GM21529 (cell line): ENCODE results near the gene NAP1L1.

ENCODE experiments used
- ATAC-seq: cut with Tn5 transposase; IDR thresholded peaks from one replicate; pipeline ENCODE4 v1.9.1; 2021; ENCODE audit not compliant: unreplicated experiment

NAP1L1 gene

DNA sequence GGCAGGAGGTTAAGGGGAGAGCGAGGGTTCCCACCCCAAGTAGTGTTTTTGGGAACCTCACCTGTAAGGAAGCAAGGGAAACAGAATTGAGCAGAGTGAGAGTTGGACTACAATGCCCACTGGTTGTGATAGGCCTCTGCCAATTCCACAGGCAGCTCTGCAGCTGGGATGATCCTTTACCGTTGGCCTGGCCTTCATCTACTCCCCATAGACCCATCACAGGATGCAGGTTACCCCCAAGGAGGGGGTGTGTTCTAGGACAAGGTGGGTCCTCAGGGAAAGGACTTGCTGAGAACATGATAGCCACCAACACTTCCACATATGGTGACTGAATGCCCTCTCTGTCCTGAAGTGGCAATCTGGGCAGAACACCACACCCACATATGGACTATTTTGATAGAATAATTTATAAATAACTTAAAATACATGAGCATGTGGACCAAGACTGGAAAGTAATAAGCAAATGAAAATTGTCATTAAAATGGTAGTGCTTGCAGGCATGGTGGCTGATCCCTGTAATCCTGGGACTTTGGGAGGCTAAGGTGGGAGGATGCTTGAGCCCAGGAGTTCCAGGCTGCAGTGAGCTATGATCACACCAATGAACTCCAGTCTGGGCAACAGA, 61.3 kb downstream of the NAP1L1 start:
- no peak for ATAC-seq

DNA sequence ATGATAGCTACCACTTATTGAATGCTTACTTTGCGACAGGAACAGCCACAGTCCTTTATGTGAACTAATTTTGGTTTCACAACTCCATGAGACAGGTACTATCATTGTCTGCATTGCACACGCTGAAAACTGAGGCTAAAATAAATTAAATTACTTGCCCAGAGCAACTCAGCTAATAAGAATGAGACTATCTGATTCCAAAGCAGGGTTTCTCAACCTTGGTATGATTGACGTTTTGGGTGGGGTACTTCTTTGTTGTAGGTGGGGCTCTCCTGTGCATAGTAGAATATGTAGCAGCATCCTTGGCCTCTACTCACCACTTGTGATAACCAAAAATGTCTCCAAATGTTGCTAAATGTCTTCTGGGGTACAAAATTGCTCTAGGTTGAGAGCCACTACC, 62.0 kb downstream of the NAP1L1 start:
- no peak for ATAC-seq

DNA sequence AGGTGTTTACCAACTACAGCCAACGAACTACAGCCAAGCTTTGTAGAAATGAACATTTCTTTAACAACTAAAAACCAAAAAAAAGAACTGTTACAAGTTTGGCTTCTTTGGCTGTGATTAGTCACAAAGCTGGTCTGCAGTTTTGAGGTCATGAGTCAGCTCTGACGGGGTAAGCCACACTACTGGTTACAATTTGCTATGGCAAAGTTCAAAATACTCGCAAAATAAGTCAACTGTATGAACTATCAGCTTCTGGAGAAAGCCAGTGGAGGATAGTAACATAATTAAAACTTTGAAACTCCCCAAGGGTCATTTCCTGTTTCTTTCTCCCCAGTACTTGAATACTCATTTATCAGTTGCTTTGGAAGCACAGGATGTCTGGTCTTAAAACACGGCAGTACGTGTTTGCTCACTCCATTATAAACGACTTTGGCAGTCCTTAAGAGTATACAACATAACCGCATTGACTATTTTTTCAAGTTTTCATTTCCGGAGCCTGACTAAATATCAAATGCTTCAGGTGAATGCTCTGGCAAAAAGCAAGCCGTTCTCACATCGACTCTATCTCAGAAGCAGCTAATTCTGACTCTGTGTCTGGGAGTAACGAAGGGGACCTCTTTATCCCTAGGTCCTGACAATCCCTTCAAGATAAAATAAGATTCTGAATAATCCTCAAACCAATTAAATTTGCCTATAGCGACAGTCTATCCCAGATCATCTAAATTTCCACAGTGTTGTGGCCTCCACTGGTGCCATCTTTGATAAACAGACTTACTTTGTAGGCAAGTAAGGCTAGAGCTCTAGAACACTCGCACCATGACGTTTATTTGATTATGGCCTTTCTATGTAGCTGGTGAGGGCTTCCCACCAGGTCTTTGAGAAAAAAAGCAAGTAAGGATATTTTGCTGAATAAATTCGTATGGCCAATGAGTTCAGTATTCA, 63.5 kb downstream of the NAP1L1 start:
- ATAC-seq, result peak; percentile 45

DNA sequence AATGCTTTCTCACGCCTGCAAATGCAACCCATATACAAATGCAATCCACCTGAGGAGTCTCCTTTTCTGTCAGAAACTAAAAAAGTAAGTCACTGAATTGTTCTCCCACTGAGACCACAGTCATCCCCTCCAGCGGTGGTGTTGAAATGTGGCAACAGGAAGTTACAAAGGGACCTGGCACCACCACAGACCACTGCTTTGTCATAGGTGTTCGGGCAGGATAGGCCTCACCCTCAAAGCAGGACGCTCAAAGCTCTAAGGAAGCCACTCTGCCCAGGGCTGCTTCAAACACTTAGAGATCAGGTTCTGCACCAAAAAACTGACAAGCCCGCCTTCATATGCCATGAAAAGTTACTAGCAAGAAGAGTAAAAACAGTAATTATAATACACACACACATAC, 64.2 kb downstream of the NAP1L1 start:
- ATAC-seq, result no peak

DNA sequence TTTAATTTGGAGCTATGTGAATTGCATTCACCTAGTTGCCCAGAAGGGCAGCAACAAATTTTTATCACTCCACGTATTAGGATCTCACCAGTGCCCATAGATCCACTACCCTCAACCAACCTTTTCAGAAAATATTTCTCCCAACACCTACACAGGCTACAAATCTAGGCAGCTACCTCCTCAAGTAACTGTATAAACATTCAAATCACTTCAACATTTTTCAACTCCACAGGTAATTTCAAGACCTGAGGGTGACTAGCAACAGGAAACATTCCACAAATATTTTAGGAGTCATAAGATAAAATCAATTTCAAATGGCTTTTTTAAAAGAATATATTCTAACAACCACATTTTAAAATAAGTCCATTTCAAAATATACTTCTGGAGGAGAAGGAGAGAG, 65.8 kb downstream of the NAP1L1 start:
- no peak for ATAC-seq

DNA sequence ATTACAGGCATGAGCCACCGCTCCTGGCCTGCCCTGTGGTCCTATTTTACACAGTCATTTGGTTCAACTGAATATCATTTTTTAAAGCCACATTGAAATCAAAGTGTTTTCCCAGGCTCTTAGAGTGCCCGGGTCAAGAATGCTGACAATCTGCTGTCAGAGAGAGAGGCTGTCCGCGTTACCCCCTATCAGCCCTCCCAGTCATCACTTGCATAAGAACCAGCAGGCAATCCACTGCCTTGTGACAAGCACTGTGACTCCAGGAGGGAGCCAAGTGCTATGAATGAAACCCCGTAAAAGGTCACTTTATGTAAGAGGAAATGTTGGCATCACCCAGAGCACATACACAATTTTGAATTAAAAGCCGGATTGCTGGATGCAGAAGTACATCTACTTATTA, 66.4 kb downstream of the NAP1L1 start:
- ATAC-seq, result no peak

DNA sequence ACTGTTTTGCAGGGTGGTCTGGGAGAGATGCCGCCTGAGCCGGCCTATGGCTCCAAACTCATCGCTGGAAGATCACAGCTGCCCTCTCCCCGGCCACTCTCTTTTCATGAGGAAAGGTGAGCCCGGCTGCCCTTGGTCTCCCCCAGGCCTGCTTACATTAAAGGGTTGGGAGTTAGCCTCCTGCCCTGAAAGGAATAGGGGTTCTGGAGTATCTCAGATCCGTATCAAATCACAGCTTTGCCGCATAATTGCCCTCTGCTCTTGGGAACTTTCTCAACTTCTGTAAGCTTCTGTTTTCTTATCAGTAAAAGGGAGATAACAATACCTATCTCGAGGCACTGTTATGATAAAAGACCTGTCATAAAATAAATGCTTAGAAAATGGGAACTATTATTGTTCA, 70.5 kb downstream of the NAP1L1 start:
- ATAC-seq, result no peak

DNA sequence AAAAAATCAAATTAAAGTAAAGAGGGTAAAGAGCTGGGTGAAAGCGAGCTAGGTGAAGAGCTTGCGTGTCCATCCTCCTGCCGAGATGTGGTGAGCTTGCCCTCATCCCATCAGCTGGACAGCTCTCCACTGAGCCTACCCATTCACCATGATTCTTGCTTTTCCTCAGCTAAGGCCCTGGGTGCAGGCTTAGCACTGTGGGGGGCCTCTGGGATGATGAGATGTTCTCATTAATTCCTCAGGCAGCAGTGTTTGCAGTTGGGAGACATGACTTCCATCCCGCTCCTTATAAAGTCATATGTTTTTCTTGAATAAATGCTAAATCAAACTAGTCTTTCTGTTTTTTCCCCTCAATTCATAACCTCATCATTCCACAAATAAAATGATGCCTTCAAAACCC, 70.9 kb downstream of the NAP1L1 start:
- no peak for ATAC-seq

DNA sequence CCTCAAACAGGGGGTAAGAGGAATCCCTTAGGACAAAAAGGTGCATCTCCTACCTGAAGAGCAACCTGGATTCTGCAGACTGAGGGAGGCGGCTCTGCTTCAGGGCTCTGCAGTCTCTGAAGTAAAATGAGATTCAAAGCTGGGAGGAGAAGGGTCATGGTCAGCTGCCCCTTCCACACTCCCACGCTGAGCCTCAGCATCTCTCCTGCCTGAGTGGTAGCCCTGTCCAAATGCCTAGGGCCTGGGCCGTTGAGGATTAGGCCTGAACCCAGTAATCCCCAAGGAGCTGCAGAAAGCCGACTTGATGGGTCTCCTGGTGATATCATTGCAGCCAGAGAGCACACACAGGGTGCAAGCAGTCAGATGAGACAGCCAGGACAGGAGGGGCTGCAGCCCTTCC, 71.8 kb downstream of the NAP1L1 start:
- ATAC-seq, result no peak

DNA sequence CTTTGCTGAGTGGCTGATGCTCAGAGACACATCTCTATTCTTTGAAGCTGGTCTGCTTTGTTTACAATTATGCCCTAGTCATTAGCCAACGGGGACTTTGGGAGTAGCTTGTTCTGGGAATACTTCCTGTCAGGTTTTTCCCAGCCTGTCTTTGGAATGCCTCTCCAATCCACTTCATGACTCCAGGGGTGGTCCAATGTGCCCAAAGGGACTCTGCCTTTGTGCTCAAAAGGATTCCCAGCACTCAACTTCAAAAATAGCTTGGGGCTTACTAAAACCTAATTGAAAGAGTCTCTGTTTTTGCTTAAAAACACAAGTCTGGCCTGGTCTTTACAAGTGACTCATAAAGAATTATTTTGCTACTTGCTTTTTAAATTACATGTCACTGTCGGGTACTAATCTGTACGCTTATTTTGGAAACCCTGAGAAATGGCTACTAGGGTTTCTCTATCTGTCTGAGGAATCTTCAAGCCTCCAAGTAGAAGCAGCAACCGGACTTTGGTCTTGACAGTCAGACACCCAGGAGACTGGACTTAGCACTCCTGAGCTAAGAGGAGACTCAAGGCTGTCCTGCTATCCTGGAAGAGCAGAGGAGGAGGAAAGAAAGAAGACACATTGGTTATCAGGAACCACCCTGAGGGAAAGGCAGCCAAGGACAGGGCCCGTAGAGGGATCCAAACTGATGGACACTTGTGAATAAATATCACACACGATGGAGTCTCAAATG, 73.6 kb downstream of the NAP1L1 start:
- no peak for ATAC-seq

DNA sequence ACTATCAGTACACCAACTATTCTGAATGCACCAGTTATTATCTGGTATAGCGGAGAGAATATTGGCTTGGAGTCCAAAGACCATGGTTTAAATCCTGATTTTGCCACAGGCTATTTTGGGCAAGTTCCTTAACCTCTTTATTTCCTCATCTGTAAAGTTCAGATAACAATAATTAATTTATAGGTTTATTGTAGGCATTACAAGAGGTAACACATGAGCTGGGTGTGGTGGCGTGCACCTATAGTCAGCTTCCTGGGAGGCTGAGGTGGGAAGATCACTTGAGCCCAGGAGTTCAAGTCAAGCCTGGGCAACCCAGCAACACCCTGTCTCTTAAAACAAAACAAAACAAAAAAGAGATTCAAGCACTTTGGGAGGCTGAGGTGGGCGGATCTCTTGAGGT, 76.1 kb downstream of the NAP1L1 start:
- no peak for ATAC-seq

DNA sequence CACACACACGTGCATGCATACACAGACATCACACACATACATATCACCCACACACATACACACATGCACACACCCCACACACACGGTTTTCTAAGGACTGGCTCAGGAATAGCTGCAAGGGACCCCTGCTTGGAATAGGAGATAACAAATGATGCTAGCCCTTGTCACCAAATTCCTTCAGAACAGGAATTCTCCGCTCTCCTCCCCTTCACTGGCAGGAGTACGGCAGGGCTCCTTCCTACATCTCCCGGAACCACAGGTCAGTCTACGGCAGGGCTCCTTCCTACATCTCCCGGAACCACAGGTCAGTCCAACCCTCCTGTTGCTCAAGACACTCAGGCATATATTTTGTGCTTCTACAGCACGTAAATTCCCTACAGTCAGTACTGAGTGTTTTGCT, 76.8 kb downstream of the NAP1L1 start:
- ATAC-seq, result no peak

DNA sequence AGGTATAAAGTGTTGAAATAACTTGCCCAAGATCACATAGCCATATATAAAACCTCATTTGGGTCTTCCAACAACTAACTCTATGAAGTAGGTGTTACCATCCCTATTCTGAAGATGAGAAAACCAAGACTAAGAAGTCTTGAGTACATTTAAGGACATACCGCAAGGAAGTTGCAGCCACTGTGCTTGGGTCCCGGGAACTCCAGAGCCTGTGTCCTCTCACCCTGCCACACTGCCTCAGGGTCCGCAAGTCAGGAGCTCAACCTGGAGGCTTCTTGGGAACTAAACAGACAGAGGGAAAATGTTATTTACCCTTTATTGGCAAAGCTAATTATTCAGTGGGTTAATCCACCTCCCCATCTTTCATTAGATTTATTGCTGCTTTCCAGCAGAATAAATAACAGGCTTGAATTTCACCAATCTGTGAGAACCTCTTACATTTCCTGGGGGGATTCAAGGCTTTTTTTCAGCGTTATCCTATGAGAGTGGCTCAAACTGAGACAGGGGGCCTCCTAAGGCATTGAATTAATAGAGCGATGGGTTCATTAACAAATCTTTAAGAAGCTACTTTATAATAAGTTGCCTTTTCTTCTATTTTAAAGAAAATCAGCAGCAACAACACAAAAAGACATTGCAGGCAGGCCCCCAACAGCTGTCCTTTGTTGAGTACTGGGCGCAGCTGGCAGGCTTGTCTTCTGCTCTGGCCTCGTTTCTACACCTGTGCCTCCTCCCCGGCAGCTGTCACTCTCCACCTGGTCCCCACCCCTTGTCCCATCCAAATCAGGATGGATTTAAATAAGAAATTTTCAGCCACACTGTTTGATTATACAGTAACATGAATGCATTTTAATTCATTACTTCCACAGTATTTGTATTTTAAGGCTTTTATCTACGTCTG, 78.2 kb downstream of the NAP1L1 start:
- no peak for ATAC-seq

DNA sequence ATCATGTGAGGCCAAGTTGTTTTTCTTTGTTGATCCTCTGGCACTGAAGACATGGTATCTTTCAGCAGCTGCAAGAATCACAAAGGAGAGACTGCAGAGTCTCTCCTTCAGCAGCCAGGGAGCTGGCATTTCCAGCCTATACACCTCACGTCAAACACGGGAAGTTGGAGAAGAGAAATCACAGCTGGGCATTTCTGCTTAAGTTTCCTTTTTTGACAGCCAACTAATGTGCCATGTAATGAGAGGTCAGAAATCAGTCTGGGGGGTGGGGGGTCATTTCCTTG, 81.2 kb downstream of the NAP1L1 start:
- ATAC-seq, result no peak

DNA sequence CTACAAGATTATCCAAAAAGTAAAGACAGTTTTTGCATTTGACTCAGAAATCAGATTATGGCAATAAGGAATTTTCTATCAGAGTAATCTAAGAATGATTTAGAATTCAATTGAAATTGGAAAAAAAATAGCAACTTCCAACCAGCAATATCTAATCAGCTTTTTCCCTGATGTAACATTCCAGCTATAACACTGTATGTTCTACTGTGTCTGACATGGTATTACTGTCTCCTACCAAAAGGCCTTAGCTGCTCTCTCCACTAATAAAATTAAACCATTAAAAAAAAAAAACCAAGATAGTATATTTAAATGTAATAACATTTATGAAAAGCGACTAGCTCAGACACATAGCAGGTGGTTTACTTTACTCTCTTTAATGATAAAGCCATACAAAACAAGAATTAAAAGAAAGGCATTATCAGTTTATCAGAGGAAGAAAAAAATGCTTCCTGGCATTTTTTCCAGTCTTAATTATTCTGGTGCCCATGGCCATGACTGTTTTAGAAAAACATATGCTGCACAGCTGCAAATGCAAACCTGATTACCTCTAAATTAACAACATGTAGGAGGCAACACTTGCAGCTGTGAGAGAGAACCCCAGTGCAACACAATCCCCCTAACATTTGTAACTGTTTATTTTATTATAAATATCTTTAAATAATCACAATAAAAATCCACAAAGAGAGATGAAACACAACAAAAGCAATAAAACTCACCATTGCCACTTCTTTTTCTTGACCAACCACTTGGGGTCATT, 81.7 kb downstream of the NAP1L1 start:
- no peak for ATAC-seq

DNA sequence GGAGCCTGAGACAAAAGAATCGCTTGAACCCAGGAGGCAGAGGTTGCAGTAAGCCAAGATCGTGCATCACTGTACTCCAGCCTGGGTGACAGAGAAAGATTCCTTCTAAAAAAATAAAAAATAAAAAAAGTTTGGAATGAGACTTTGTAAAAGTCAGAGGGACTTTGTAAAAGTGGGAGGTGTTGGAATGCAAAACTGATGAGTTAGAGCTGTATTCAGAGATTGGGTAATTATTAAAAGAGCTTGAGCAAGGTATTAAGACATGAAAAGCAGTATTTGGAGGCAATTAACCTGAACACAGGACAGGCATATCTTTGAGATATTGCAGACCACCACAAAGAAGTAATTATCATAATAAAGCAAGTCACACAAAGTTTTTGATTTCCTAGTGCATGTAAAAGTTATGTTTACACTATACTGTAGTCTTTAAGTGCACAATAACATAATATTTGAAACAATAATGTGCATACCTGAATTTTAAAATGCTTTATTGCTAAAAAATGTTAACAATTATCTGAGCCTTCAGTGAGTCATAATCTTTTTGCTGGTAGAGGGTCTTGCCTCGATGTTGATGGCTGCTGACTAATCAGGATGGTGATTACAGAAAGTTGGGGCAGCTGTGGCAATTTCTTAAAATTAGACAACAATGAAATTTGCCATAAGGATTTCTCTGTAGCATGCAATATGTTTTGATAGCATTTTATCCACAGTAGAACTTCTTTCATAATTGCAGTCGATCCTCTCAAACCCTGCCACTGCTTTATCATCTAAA, 86.0 kb downstream of the NAP1L1 start:
- ATAC-seq, result no peak

DNA sequence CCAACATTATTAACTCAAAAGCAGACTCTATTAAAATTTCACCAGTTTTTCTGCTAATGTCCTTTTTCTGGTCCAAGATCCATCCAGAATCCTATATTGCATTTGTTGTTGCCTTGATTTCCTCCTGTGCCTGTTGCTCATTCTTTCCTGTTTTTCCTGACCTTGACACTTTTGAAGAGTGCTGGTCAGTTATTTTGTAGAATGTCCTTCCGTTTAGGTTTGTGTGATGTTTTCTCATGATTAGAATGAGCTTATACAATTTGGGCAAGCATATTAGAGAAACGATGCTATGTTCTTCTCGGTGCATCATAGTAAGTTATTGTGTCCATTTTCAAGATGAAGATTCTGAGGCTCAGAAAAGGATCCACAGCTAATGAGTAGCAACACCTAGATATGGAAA, 86.8 kb downstream of the NAP1L1 start:
- ATAC-seq, result no peak

DNA sequence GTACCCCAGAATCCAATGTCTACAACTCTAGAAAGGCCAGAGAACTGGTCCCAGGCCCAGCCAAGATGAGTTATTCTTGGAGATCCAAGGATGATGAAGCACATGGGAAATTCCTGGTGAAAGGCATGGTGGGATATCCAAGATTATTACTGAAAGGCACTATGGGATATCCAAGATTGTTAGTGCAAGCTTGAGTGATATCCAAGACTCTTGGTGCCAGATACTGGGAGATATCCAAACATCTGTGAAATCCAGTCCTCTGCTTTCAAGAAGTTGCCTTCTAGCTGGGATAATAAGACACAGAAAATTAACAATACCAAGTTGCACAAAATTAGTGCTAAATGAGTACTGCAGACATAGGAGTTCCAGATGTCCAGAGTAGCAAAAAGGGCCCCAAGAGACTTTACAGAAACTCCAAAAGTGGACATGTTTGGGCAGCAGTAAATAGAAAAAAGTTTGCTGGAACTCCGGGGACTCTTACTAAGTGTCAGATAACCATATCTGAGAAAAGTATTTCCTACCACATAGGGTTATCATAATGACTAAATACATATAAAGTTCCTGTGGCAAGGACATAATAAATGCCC, 87.5 kb downstream of the NAP1L1 start:
- no peak for ATAC-seq

DNA sequence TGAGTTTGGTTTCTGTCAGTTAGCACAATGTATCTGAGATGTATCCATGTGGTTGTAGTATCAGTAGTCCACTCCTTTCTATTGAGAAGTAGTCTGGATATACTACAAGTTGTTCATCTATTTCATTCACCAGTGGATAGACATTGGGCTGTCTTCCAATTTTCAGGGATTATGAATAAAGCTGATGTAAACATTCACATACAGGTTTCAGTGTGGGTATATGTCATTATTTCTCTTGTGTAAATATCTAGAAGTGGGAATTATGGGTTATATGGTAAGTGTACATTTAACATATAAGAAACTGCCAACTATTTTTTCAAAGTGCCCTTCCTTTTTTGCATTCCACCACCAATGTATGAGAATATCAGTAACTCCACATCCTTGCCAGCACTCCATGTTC, 88.8 kb downstream of the NAP1L1 start:
- ATAC-seq, result no peak
